Activated CD4-positive, alpha-beta T cell treated with anti-CD3 and anti-CD28 coated beads, Interleukin-2, amount 50 U/mL, for 24 hours (primary cell): Measurements from ENCODE around the gene TCF25.

Experiments used
- DNase-seq, 2 donors: peaks; one replicate each; pipeline ENCODE4 v3.0.0-alpha.2; 2020; ENCODE audit warnings: low read depth in 1 of 2, low spot score in 1 of 2

TCF25 gene

DNA sequence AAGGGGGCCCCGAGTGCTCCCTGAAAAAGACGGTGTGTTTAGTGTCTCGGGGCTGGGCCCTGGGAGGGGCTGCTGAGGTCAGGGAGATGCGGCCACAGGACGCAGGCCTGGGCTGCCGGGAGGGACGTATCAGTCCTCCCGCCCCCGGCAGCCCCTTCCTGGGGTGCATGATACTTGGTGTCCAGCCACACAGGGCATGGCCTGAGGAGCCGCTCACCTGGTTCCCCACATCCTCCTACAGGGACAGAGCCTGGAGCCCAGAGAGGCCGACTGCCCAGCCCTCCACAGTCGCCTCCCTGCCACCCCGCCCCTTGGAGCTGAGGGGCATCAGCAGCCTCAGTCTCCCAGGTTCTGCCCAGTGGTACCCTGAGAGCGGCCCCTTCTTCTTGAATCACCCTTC, 63.1 kb downstream of the TCF25 start:
- DNase-seq, result no peak

GRCh38 chr16:89936981-89937380, 63.6 kb downstream of the TCF25 start:
- no peak for DNase-seq

DNA sequence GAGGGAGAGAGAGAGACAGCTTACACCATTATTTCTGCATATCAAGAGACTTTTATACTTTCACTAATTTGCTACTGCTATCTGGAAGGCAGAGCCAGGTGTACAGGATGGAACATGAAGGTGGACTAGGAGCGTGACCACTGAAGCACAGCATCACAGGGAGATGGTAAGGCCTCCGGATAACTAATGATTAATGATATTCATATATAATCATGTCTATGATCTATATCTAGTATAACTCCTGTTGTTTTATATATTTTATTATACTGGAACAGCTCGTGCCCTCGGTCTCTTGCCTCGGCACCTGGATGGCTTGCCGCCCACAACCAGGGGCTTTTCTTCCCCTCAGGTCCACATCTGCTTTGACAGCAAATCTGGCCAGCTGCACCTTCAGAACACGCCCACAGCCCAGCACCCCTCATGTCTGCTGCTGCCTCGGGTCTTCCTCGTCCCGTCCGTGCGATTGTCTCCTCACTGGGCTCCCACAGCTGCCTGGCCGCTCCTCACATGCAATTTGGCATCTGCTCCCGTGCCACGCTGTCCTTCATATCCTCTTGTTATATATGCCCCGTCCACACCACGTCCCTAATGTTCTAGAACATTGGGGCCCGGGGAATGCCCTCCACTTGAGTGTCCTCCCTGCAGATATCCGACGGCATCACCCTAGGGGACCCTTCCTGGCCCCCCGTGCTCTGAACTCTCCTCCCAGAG, 64.9 kb downstream of the TCF25 start:
- no peak for DNase-seq

- DNase-seq, result no peak
Observed at GRCh38 chr16:89944773-89945172, 71.4 kb downstream of the TCF25 start.

DNA sequence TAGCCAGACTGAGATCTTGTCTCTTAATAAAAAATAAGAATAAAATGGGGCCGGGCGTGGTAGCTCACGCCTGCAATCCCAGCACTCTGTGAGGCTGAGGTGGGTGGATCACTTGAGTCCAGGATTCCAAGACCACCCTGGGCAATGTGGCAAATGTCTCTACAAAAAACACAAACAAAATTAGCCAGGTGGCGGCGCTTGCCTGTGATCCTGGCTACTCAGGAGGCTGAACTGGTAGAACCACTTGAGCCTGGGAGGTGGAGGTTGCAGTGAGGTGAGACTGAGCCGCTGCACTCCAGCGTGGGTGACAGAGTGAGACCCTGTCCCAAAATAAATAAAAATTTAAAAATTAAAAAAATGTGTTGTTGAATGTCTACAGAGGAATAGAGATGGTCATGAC, 72.3 kb downstream of the TCF25 start:
- DNase-seq, result no peak

GRCh38 chr16:89946515-89946914, 73.1 kb downstream of the TCF25 start:
- DNase-seq, result no peak

DNA sequence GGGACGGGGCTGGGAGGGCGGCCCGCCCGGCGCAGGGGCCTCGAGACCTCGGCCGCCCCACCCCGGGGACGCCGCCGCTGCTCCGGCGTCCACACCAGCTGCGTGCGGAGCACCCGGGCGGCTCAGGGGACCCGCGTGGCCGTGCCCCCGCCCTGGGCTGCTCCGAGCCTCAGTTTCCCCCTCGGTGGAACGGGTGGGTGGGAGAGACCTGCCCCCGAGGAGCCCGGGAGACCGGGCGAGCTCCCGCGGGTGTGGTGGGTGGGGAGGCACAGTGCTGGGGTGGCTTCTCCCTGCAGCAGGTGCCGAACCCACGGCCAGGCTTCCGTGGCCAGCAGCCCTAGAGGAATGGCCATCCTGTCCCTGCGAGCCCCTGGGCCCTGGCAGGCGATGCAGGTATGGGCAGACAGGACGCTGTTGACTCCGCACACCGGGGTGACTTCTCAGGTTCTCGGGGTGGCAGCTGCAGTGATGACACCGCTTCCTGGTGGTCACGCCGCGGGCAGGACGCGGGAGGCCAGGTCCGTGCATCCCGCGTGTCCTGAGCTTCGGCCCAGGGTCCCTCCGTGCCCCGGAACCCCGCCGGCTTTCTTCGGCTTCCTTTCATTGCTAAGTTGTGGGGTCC, 75.8 kb downstream of the TCF25 start:
- no peak for DNase-seq

DNA sequence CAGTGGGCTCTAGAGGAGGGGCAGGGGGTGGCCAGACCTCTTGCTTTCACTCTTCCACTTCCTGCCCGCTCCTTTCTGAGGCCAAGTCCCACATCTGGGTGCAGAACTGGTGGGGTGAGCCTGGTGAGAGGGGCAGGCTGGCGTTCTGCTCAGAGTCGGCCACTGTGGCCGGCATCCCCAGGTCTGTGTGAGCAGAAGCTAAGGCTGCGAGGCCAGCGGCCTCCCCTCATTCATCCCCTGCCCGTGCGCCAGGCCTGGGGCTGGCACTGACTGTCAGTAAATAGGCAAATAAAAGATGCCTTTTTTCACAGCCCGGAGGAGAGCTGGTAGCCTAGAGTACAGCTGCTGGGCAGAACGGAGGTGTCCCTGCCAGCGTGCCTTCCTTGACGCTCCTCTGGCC, 76.4 kb downstream of the TCF25 start:
- DNase-seq, result no peak

- no peak for DNase-seq
Observed at GRCh38 chr16:89951509-89951908, 78.1 kb downstream of the TCF25 start.

GRCh38 chr16:89952049-89952448, 78.7 kb downstream of the TCF25 start:
- no peak for DNase-seq

DNA sequence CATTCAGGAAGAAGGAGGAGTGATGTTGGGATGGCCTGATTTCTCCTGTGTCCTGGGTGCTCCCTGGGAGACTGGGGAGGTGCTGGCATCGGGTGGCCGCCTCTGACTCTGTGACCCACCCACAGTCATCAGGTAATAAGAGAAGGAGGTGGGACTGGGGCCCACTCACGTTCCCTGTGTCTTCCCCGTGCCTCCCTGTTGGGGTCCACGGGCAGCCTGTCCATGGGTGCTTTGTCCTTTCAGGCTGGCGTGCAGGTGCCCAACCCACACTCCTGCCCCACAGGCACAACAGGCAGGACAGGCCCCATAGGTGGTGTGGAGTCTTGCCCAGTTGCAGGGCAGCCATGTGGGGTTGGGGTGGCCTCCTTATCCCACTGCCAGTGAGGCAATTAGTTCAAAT, 79.2 kb downstream of the TCF25 start:
- no peak for DNase-seq

DNA sequence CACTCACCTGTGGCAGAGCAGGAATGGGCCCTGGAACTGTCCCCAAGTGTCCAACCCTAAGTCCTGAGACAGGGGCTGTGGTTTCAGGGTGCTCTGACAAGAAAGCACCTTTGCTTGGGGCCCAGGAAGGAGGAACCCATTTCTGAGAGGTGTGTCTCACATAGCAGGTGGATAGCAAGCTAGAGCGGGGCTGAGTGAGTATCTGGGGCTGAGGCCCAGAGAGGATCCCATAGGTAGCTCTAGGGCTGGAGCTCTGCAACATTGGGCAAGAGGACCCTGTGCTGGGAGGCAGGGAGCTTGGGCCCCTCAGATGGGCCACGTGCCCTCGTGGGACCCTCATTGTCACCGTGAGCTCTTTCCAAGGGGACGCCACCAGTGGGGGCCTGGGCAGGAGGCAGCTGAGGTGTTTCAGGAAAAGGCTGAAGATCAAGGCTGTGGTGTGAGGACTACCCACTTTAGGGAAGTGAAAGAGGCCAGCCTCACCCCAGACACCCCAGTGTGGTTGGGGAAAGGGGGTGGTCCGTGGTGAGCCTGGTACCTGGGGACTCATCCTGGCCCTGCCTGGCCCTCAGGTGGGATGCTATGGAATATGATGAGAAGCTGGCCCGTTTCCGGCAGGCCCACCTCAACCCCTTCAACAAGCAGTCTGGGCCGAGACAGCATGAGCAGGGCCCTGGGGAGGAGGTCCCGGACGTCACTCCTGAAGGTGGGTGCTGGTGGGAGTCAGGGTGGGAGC, 80.4 kb downstream of the TCF25 start:
- no peak for DNase-seq

- no peak for DNase-seq
Observed at GRCh38 chr16:89954462-89954861, 81.1 kb downstream of the TCF25 start.

- no peak for DNase-seq
Observed at GRCh38 chr16:89955001-89955685, 81.8 kb downstream of the TCF25 start.

- no peak for DNase-seq
Observed at GRCh38 chr16:89956505-89957215, 83.3 kb downstream of the TCF25 start.

GRCh38 chr16:89957216-89957785, 83.9 kb downstream of the TCF25 start:
- DNase-seq, result no peak

- DNase-seq, result no peak
Observed at GRCh38 chr16:89958068-89958467, 84.7 kb downstream of the TCF25 start.

DNA sequence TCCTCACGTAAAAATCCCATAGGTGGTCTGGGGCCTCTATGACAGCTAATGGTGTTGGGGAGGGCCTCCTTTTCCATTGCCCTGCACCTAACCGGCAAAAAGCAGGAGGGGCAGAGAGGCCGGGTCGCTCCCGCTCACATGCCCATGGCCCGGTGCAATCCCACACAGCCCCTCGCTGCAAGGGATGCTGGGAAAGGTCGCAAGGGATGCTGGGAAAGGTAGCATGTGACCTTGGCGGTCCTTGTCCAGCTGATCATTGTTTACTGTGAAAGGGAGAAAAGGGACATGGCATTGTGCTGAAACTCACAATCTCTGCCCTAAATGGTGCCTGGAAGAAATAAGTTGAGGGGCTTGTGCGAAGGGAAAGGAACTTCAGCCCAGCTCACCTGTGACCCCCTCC, 85.2 kb downstream of the TCF25 start:
- no peak for DNase-seq

- no peak for DNase-seq
Observed at GRCh38 chr16:89960966-89961365, 87.6 kb downstream of the TCF25 start.
